Lung (tissue), 12 donors: ENCODE measurements around the gene ZSCAN25. TPM values are rescaled to one million over a fixed set of nuclear protein-coding genes. Genes with fewer than 3 reads are reported as not detected.

Experiments
- ATAC-seq: fragments of 200-7000 bp; cut with Tn5 transposase; one replicate; pipeline ENCODE4 v1.9.1; 2020; ENCODE audit warnings: moderate number of reproducible peaks; ENCODE audit not compliant: insufficient read depth, low FRiP score
- DNase-seq, 3 donors: peaks; one replicate each; pipeline ENCODE4 v3.0.0-alpha.2; 2013 to 2017
- H3K27ac ChIP-seq, 2 donors: one replicate each; pipeline ENCODE4 v1.5.1; 2013; ENCODE audit warnings: mild to moderate bottlenecking in 2 of 2, moderate library complexity in 2 of 2, control low read depth in 1 of 2, inconsistent platforms in 1 of 2, low read depth in 1 of 2, low read length in 1 of 2
- H3K27me3 ChIP-seq, 3 donors: one replicate each; pipeline ENCODE4 v1.5.1; 2013; ENCODE audit warnings: low read length in 2 of 3; ENCODE audit not compliant: control insufficient read depth in 3 of 3, insufficient read depth in 3 of 3
- H3K36me3 ChIP-seq, 4 donors: one replicate each; pipeline ENCODE4 v1.5.1; 2013; ENCODE audit warnings: low read length in 4 of 4, mild to moderate bottlenecking in 1 of 4, moderate library complexity in 1 of 4; ENCODE audit not compliant: control insufficient read depth in 4 of 4, insufficient read depth in 4 of 4
- H3K4me1 ChIP-seq, 5 donors: one replicate each; pipeline ENCODE4 v1.5.1; 2013; ENCODE audit warnings: low read length in 5 of 5, mild to moderate bottlenecking in 2 of 5, moderate library complexity in 1 of 5; ENCODE audit not compliant: control insufficient read depth in 5 of 5, insufficient read depth in 5 of 5
- H3K4me3 ChIP-seq: one replicate; pipeline ENCODE4 v1.5.1; 2013; ENCODE audit warnings: mild to moderate bottlenecking, control low read depth, moderate library complexity
- H3K9ac ChIP-seq, 2 donors: one replicate each; pipeline ENCODE4 v1.5.1; 2013; ENCODE audit warnings: low read length in 2 of 2, control low read depth in 1 of 2; ENCODE audit not compliant: insufficient read depth in 1 of 2
- H3K9me3 ChIP-seq, 4 donors: one replicate each; pipeline ENCODE4 v1.5.1; 2013; ENCODE audit warnings: low read length in 3 of 4, mild to moderate bottlenecking in 1 of 4, moderate library complexity in 1 of 4; ENCODE audit not compliant: control insufficient read depth in 4 of 4, insufficient read depth in 3 of 4
- WGBS, 2 donors: extraction: QIAGEN DNeasy Blood & Tissue Kit; methylation state at CpG; one replicate each; pipeline ENCODE4 v1.1.7; 2013; 5-methylcytosine and 5-hydroxymethylcytosine counted together
- polyA plus RNA-seq, 2 donors: library from polyadenylated mRNA; stranded (reverse); fragments of 200-250 nt; gene quantifications; one replicate each; pipeline ENCODE4 v1.2.1, GENCODE V29; 2013
- total RNA-seq, 2 donors: library from RNA; depleted of rRNA in 1 of 2; stranded (reverse); fragments of >200 nt in 1 of 2; gene quantifications; one replicate each; pipeline ENCODE4 v1.2.1, GENCODE V29; 2014 to 2021
- TF ChIP-seq, protein P1 (sequence below): IDR thresholded peaks from 2 replicates; pipeline ENCODE4 v1.5.1; 2012; ENCODE audit warnings: mild to moderate bottlenecking; ENCODE audit errors: control extremely low read depth, extremely low read depth
- donor health status: control.
- donor health status: control.
- donor health status: Bipolar disorder and iron deficiency.
- donor health status: healthy.
- donor health status: DM: yes; HTN: yes; CAD: no.

The ZSCAN25 gene
- total and polyA plus RNA-seq, 4 donors = 5.7 to 24.0 (median 14.1) TPM

DNA sequence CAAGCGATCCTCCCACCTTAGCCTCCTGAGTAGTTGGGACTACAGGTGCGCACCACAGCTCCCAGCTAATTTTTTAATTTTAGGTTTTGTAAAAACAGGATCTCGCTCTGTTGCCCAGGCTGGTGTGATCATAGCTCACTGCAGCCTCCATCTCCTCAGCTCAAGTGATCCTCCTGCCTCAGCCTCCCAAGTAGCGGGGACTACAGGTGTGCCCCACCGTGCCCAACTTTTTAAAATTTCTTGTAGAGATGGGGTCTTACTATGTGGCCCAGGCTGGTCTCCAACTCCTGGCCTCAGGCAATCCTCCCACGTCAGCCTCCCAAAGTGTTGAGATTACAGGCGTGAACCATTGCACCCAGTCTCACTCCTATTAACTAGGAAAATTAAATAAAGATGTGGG, 11.2 kb upstream of the ZSCAN25 start:
- no peak for DNase-seq
- no peaks in the 10 kb centered on the region for H3K27me3 ChIP-seq
- H3K36me3 ChIP-seq = no peaks in the 10 kb centered on the region
- TF ChIP-seq, protein P1, sequence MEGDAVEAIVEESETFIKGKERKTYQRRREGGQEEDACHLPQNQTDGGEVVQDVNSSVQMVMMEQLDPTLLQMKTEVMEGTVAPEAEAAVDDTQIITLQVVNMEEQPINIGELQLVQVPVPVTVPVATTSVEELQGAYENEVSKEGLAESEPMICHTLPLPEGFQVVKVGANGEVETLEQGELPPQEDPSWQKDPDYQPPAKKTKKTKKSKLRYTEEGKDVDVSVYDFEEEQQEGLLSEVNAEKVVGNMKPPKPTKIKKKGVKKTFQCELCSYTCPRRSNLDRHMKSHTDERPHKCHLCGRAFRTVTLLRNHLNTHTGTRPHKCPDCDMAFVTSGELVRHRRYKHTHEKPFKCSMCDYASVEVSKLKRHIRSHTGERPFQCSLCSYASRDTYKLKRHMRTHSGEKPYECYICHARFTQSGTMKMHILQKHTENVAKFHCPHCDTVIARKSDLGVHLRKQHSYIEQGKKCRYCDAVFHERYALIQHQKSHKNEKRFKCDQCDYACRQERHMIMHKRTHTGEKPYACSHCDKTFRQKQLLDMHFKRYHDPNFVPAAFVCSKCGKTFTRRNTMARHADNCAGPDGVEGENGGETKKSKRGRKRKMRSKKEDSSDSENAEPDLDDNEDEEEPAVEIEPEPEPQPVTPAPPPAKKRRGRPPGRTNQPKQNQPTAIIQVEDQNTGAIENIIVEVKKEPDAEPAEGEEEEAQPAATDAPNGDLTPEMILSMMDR = no peak
- no peak for ATAC-seq
- H3K27ac ChIP-seq = no peak overlapping the region
- peaks cover 0 to 2% (median 0%) of the 10 kb centered on the region in 4 donors for H3K9me3 ChIP-seq
- H3K9ac ChIP-seq = no peak overlapping the region
- 97% methylated on average over 7 of the region's 7 CpGs for WGBS, 2 donors
- no peak overlapping the region for H3K4me3 ChIP-seq
- H3K4me1 ChIP-seq = no peaks in the 10 kb centered on the region

DNA sequence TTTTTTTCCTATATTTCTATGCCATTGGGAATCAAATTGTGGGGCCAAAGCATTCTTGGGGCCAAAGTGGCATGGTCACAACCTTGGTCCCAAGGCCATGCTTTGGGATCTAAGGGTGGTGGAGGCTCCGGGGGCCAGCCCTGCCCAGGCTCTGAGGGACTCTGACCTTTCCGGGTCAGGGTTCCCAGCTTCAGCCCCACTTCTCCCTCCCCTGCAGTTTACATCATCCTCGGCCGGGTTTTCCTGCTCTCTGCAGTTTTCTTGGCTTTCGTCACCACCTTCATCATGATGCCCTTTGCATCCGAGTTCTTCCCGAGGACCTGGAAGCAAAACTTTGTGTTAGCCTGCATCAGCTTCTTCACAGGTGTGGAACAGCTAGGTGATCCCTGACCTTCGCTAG, 10.2 kb upstream of the ZSCAN25 start:
- Histone ChIP-seq H3K36me3 (no peaks in the 10 kb centered on the region), H3K4me1 (no peaks in the 10 kb centered on the region), H3K27ac (no peak overlapping the region), H3K4me3 (no peak overlapping the region), H3K9ac (no peak overlapping the region), H3K27me3 (no peaks in the 10 kb centered on the region), H3K9me3 (peaks cover 0 to 2% (median 0%) of the 10 kb centered on the region in 4 donors)
- ATAC-seq (no peak), DNase-seq (no peak)
- 76 to 81% methylated on average over 8 of the region's 8 CpGs for WGBS, 2 donors
- TF ChIP-seq, protein P1 = no peak

DNA sequence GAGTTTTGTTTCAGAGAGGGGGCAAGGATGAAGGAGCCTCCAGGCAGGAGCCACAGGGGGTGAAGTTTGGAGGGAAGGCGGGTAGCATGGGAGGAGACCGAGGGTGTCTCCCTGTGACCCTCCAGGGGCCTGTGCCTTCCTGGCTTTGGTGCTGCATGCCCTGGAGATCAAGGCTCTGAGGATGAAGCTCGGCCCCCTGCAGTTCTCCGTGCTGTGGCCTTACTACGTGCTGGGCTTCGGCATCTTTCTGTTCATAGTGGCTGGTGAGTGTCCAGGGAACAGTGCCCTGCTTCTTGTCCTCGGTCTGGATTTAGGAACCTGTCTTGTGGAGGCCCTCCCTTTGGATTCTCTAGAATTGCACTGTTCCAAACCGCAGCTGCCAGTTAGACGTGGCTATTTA, 9.2 kb upstream of the ZSCAN25 start:
- H3K4me3 ChIP-seq = no peak overlapping the region
- no peak for DNase-seq
- no peak for ATAC-seq

More for the DNA sequence above, 9.2 kb upstream of the ZSCAN25 start:
- Histone ChIP-seq H3K36me3 (no peaks in the 10 kb centered on the region), H3K27ac (no peak overlapping the region), H3K9ac (no peak overlapping the region), H3K9me3 (no peaks in the 10 kb centered on the region), H3K4me1 (no peaks in the 10 kb centered on the region), H3K27me3 (no peaks in the 10 kb centered on the region)
- 79 to 90% methylated on average over 9 of the region's 9 CpGs for WGBS, 2 donors
- TF ChIP-seq, protein P1 = no peak
